ENCODE measurements around the gene VPS4B.

Gene VPS4B

DNA sequence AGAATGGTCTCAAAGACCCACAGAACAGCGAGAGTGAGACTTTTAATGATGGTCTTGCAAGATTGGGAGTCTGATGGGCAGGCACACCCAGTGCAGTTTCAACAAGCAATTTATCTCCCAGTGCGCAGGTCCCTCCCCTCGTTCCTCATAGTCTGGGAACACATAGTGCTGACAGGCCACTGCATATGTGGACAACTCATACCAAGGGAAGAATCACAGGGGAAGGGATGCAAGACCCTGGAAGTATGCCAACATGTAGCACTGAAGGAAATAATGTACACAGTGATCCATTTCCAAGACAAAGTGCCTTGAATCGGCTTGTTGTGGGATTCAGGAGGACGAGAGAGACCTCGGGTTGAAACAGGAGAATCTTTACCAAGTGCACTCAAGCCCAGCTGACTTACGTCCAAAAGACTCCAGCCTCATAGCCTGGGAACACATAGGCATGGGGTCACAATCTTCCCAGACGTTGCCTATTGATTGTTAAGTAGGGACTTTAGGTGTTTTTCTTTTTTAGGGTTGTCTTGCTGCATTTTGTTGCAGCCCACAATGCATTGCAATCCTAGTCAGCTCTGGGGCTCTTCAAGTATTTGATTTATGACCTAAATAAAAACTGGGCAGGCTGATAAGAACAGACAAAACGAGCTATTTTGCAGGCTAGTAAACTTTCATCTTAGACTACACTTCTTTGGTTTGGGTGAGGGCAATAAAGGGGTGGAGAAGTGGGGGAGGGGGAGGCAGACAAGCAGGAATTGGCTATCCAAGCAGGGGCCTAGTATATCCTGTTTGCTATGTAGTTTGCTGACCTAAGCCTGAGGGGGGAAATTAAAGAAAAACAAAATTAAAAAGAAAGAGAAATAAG is 29.8 kb upstream of the VPS4B start (continued):
- TF ChIP-seq, protein P1, sequence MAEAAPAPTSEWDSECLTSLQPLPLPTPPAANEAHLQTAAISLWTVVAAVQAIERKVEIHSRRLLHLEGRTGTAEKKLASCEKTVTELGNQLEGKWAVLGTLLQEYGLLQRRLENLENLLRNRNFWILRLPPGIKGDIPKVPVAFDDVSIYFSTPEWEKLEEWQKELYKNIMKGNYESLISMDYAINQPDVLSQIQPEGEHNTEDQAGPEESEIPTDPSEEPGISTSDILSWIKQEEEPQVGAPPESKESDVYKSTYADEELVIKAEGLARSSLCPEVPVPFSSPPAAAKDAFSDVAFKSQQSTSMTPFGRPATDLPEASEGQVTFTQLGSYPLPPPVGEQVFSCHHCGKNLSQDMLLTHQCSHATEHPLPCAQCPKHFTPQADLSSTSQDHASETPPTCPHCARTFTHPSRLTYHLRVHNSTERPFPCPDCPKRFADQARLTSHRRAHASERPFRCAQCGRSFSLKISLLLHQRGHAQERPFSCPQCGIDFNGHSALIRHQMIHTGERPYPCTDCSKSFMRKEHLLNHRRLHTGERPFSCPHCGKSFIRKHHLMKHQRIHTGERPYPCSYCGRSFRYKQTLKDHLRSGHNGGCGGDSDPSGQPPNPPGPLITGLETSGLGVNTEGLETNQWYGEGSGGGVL (tag by site-specific recombination; IDR thresholded peaks at IDR 0.05), result peak; percentile 90
- TF ChIP-seq KLF1 (tag by site-specific recombination; IDR thresholded peaks at IDR 0.05) (peak; percentile 61), FEZF1 (tag by site-specific recombination; IDR thresholded peaks at IDR 0.05) (peak; percentile 83), KLF7 (tag by site-specific recombination; IDR thresholded peaks at IDR 0.05; ENCODE audit: borderline replicate concordance) (peak; percentile 61; the same call in 1 of the 2 replicates), ZNF600 (tag by site-specific recombination; IDR thresholded peaks at IDR 0.05) (no peak), ZXDB (tag by site-specific recombination; IDR thresholded peaks at IDR 0.05) (peak; percentile 79), GLIS1 (tag by site-specific recombination; IDR thresholded peaks at IDR 0.05) (no peak), ZIC2 (tag by site-specific recombination; IDR thresholded peaks at IDR 0.05) (no peak), SP3 (tag by site-specific recombination; IDR thresholded peaks at IDR 0.05) (no peak), ZNF580 (tag by site-specific recombination; IDR thresholded peaks at IDR 0.05) (peak; percentile 60; the same call in 1 of the 2 replicates), ZNF561 (tag by site-specific recombination; IDR thresholded peaks at IDR 0.05; ENCODE audit: borderline replicate concordance) (0 out of 2 replicates have a peak, but pooled peaks have one; percentile 26), PRDM10 (tag by site-specific recombination; IDR thresholded peaks at IDR 0.05) (0 out of 2 replicates have a peak, but pooled peaks have one; percentile 9), IKZF3 (tag by site-specific recombination; IDR thresholded peaks at IDR 0.05) (peak; percentile 39; the same call in 1 of the 2 replicates), SP7 (tag by site-specific recombination; IDR thresholded peaks at IDR 0.05) (0 out of 2 replicates have a peak, but pooled peaks have one; percentile 11), SETDB1 (IDR thresholded peaks at IDR 0.05; ENCODE audit: insufficient read length, low read length) (no peak), ZFP37 (tag by site-specific recombination; IDR thresholded peaks at IDR 0.05) (no peak), KLF16 (tag by site-specific recombination; IDR thresholded peaks at IDR 0.05) (0 out of 2 replicates have a peak, but pooled peaks have one; percentile 25), ZBTB44 (tag by site-specific recombination; IDR thresholded peaks at IDR 0.05) (peak; percentile 71; the same call in 1 of the 2 replicates), TCF7L2 (IDR thresholded peaks at IDR 0.05; ENCODE audit: borderline replicate concordance, low read depth, low read length) (peak; percentile 26; the same call in 1 of the 2 replicates), PRDM6 (tag by site-specific recombination; IDR thresholded peaks at IDR 0.05) (peak; percentile 78)

Measured in HEK293 (cell line).